ENCODE measurements around the gene ZNF860.

Gene ZNF860

DNA sequence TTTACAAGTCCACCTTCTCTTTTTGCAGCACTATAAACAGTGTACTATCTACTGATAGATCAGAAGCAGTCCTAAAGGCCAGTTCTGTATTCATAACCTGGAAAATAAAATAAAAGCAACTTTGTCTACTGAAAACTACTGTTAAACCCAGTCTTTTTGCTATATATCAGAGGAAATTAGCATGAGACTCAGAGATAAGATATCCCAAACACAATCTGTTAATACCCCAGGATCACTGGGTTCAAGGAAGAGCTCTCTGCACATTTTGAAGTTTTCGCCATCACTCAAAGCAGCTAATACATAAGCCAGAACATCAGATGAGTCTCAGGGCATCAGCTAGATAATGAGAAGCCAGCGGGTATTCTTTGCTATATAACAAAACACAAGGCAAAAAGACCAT lies 22.3 kb upstream of the ZNF860 start:
- Histone ChIP-seq H3K27ac (ENCODE audit: low read depth, low read length) (peak overlapping the region; percentile 45), H3K27me3 (ENCODE audit: control insufficient read depth in 5 of 5, insufficient read depth in 4 of 5, low read length in 5 of 5) (no peaks in the 10 kb centered on the region), H3K36me3 (ENCODE audit: control insufficient read depth in 5 of 5, insufficient read depth in 5 of 5, low read length in 5 of 5) (peaks cover 0 to 2% (median 0%) of the 10 kb centered on the region in 5 donors), H3K9ac (ENCODE audit: low read length in 5 of 5) (peak overlapping the region in 1 of 5 donors; percentile 49), H3K4me1 (ENCODE audit: control insufficient read depth in 5 of 5, insufficient read depth in 5 of 5, low read length in 5 of 5) (peaks cover 0 to 41% (median 18%) of the 10 kb centered on the region in 5 donors), H3K4me3 (ENCODE audit: low read depth in 1 of 5, low read length in 5 of 5) (peak overlapping the region in 1 of 5 donors; percentile 52), H3K9me3 (ENCODE audit: control insufficient read depth in 5 of 5, low read length in 5 of 5) (peaks cover 5 to 14% (median 14%) of the 10 kb centered on the region in 5 donors)

DNA sequence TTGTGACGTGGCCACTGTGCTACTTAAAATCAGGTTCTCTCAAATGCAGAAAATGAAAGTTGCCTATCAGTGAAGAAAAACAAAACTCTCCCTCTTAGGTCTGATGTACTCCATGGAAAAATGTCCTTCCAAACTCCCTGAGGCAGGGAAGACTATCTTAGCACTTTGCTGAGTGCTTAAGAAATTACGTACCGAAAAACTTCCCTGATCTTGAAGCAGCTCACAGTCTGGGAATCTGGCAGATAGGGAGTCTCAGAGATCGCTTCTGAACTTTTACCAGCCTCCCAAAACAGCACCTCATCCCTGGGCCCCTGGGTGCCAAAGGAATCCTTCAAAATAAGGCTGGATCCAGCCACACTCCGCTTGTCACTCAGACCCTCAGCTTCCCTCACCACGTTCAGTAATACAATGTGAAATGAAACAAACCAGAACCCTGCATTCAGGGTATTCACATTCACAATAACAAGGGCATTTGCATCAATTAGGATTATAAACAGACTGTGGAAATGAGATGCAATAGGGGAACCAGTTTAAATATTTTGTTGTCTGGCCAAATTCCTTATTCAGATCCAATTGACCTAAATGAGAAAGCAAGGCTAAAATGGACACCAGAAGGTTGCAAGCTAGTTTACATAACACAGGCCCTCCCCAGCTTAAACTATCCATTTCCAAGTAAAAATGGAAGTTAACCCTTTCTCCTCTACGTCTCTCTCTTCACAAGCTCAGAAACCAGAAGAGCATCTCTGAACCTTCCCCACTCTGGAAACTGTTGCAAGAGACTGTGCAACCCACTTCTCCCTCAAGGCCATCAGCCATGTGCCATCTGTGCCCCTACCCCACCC lies 21.4 kb upstream of the ZNF860 start:
- Histone ChIP-seq H3K4me1 (ENCODE audit: control insufficient read depth in 5 of 5, insufficient read depth in 5 of 5, low read length in 5 of 5) (peaks cover 0 to 41% (median 18%) of the 10 kb centered on the region in 5 donors), H3K27ac (ENCODE audit: low read depth, low read length) (peak overlapping the region; percentile 45), H3K4me3 (ENCODE audit: low read depth in 1 of 5, low read length in 5 of 5) (peak overlapping the region; percentile 12 to 54 (median 50)), H3K27me3 (ENCODE audit: control insufficient read depth in 5 of 5, insufficient read depth in 4 of 5, low read length in 5 of 5) (no peaks in the 10 kb centered on the region), H3K9ac (ENCODE audit: low read length in 5 of 5) (peak overlapping the region in 4 of 5 donors; percentile 26 to 59 (median 51)), H3K9me3 (ENCODE audit: control insufficient read depth in 5 of 5, low read length in 5 of 5) (peaks cover 5 to 11% (median 10%) of the 10 kb centered on the region in 5 donors), H3K36me3 (ENCODE audit: control insufficient read depth in 5 of 5, insufficient read depth in 5 of 5, low read length in 5 of 5) (peaks cover 0 to 2% (median 0%) of the 10 kb centered on the region in 5 donors)

DNA sequence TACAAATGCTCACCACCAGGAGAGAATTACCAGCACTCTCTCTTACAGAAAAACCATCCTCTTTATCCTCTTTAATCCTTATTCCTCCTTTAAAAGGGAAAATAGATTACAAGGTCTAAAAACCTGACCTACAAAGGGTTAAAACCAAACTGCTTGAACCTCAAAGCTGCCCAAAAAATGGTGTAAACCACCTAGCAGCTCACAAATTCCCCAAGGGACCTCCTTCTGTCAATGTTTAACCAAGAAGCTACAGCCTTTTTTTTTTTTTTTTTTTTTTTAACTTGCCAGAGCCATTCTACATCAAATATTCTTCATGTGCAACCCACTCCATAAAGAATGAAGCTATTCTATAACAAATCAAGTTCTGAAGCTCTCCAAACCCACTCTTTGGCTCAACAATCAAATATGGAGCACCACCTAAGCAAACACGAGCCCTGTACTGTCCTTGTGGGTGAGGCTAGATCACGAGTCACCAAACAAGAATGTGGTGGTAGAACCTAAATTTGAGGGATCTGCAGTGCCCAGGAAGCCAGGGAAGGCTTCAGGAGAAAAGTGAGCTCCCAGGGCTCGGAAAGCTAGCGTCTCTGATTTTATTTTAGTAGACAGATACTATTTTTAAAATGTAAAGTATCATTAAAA lies 20.6 kb upstream of the ZNF860 start:
- no peak overlapping the region for H3K27ac ChIP-seq (ENCODE audit: low read depth, low read length)

DNA sequence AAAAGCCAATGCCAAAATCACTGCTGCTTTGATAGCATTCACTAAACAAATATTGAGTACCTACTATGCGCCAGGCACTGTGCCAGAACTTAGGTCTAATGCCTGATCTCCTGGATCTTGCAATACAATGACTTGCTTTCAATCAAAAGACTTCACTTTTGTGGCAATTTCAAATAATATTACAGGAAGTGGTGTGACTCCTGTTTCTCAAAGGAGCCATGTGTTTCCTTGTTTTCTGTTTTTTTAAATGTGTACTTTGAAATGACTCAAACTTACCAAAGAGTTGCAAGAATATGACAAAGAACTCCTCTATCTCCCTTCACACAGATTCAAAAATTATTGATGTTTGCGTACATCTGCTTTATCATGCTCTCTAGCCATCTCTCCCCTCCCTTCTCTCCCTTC lies 18.7 kb upstream of the ZNF860 start:
- Histone ChIP-seq H3K27ac (ENCODE audit: low read depth, low read length) (no peak overlapping the region), H3K27me3 (ENCODE audit: control insufficient read depth in 5 of 5, insufficient read depth in 4 of 5, low read length in 5 of 5) (no peaks in the 10 kb centered on the region), H3K4me3 (ENCODE audit: low read depth in 1 of 5, low read length in 5 of 5) (no peak overlapping the region), H3K36me3 (ENCODE audit: control insufficient read depth in 5 of 5, insufficient read depth in 5 of 5, low read length in 5 of 5) (no peaks in the 10 kb centered on the region), H3K4me1 (ENCODE audit: control insufficient read depth in 5 of 5, insufficient read depth in 5 of 5, low read length in 5 of 5) (peaks cover 0 to 41% (median 12%) of the 10 kb centered on the region in 5 donors), H3K9ac (ENCODE audit: low read length in 5 of 5) (no peak overlapping the region), H3K9me3 (ENCODE audit: control insufficient read depth in 5 of 5, low read length in 5 of 5) (no peaks in the 10 kb centered on the region)

More for the DNA sequence above, 20.6 kb upstream of the ZNF860 start:
- Histone ChIP-seq H3K4me1 (ENCODE audit: control insufficient read depth in 5 of 5, insufficient read depth in 5 of 5, low read length in 5 of 5) (peaks cover 0 to 41% (median 18%) of the 10 kb centered on the region in 5 donors), H3K9ac (ENCODE audit: low read length in 5 of 5) (no peak overlapping the region), H3K4me3 (ENCODE audit: low read depth in 1 of 5, low read length in 5 of 5) (no peak overlapping the region), H3K36me3 (ENCODE audit: control insufficient read depth in 5 of 5, insufficient read depth in 5 of 5, low read length in 5 of 5) (peaks cover 0 to 2% (median 0%) of the 10 kb centered on the region in 5 donors), H3K9me3 (ENCODE audit: control insufficient read depth in 5 of 5, low read length in 5 of 5) (peaks cover 0 to 4% (median 3%) of the 10 kb centered on the region in 5 donors), H3K27me3 (ENCODE audit: control insufficient read depth in 5 of 5, insufficient read depth in 4 of 5, low read length in 5 of 5) (no peaks in the 10 kb centered on the region)

DNA sequence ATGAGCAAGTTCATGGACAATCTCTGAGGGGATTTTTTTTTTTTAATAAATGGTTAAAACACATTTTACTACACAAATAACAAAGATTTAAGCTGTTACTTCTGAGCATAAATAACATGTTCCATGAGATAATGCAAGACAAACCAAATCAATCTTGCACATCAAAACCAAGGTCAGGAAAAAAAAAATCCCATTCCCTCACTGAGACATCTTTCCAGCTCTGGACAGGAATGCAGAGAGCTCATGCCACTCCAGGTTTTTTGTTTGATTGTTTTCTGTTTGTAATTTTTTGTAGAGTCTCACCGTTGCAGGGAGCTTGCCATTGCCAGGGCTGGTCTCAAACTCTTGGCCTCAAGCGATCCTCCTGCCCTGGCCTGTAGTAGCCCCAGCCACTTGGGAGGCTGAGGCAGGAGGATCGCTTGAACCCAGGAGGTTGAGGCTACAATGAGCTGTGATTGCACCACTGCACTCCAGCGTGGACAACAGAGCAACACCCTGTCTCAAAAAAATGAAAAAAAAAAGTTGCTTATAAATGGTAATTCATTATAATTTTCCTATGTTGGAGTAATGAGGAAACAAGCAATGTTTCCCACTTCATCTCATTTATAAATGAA lies 14.5 kb upstream of the ZNF860 start:
- Histone ChIP-seq H3K9ac (ENCODE audit: low read length in 5 of 5) (no peak overlapping the region), H3K27ac (ENCODE audit: low read depth, low read length) (no peak overlapping the region), H3K9me3 (ENCODE audit: control insufficient read depth in 5 of 5, low read length in 5 of 5) (no peaks in the 10 kb centered on the region), H3K36me3 (ENCODE audit: control insufficient read depth in 5 of 5, insufficient read depth in 5 of 5, low read length in 5 of 5) (no peaks in the 10 kb centered on the region), H3K4me1 (ENCODE audit: control insufficient read depth in 5 of 5, insufficient read depth in 5 of 5, low read length in 5 of 5) (peaks cover 0 to 25% (median 5%) of the 10 kb centered on the region in 5 donors), H3K4me3 (ENCODE audit: low read depth in 1 of 5, low read length in 5 of 5) (no peak overlapping the region), H3K27me3 (ENCODE audit: control insufficient read depth in 5 of 5, insufficient read depth in 4 of 5, low read length in 5 of 5) (no peaks in the 10 kb centered on the region)

DNA sequence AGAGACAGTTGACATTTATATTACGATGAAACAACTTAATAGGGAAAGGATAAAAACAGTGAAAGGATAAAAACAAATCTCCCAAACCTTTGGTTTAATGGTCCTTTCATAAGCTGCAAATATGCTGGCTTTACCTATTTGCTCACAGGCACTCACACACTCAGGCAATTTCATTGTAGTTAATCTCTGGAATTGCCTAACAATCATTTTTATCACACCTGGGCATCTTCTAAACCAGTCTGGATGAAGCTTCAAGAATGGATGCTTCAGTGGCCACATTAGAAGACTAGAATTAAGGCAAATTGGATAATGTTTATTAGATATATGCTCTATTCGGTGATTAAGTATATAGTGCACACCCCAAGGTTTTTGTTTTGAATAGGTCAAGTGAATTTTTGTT lies 14.0 kb upstream of the ZNF860 start:
- Histone ChIP-seq H3K9me3 (ENCODE audit: control insufficient read depth in 5 of 5, low read length in 5 of 5) (no peaks in the 10 kb centered on the region), H3K4me3 (ENCODE audit: low read depth in 1 of 5, low read length in 5 of 5) (no peak overlapping the region), H3K4me1 (ENCODE audit: control insufficient read depth in 5 of 5, insufficient read depth in 5 of 5, low read length in 5 of 5) (peaks cover 0 to 25% (median 5%) of the 10 kb centered on the region in 5 donors), H3K27ac (ENCODE audit: low read depth, low read length) (peak overlapping the region; percentile 45), H3K9ac (ENCODE audit: low read length in 5 of 5) (no peak overlapping the region), H3K27me3 (ENCODE audit: control insufficient read depth in 5 of 5, insufficient read depth in 4 of 5, low read length in 5 of 5) (no peaks in the 10 kb centered on the region), H3K36me3 (ENCODE audit: control insufficient read depth in 5 of 5, insufficient read depth in 5 of 5, low read length in 5 of 5) (no peaks in the 10 kb centered on the region)

DNA sequence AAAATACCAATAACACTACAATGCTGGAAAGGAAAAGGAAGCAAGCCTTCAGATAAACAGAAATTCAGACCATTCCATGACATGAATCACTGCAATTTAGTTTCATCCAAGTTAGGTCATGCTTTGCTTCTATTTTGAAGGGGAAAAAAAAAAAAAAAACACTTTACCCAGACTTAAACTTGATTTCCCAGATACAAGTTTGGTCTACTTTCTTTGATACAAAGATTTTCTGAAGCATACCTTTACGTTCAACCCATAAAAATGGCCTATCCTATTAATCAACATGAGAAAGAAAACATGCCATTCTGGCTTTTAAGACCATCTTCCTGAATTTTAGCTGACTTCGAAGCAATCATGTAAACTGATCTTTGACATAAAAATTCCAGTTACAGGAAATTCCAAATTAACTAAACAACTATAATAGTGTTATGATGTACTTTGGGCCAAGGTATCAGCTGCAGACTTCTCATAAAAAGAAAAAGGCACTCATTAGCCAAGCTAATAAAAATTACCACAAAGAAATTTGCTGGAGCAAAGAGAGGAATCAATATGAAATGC lies 13.1 kb upstream of the ZNF860 start:
- H3K9me3 ChIP-seq (ENCODE audit: control insufficient read depth in 5 of 5, low read length in 5 of 5): no peaks in the 10 kb centered on the region
- no peak overlapping the region for H3K9ac ChIP-seq (ENCODE audit: low read length in 5 of 5)
- H3K4me1 ChIP-seq (ENCODE audit: control insufficient read depth in 5 of 5, insufficient read depth in 5 of 5, low read length in 5 of 5): peaks cover 0 to 31% (median 5%) of the 10 kb centered on the region in 5 donors
- peak overlapping the region; percentile 45 for H3K27ac ChIP-seq (ENCODE audit: low read depth, low read length)
- no peaks in the 10 kb centered on the region for H3K36me3 ChIP-seq (ENCODE audit: control insufficient read depth in 5 of 5, insufficient read depth in 5 of 5, low read length in 5 of 5)
- H3K4me3 ChIP-seq (ENCODE audit: low read depth in 1 of 5, low read length in 5 of 5): no peak overlapping the region
- no peaks in the 10 kb centered on the region for H3K27me3 ChIP-seq (ENCODE audit: control insufficient read depth in 5 of 5, insufficient read depth in 4 of 5, low read length in 5 of 5)

DNA sequence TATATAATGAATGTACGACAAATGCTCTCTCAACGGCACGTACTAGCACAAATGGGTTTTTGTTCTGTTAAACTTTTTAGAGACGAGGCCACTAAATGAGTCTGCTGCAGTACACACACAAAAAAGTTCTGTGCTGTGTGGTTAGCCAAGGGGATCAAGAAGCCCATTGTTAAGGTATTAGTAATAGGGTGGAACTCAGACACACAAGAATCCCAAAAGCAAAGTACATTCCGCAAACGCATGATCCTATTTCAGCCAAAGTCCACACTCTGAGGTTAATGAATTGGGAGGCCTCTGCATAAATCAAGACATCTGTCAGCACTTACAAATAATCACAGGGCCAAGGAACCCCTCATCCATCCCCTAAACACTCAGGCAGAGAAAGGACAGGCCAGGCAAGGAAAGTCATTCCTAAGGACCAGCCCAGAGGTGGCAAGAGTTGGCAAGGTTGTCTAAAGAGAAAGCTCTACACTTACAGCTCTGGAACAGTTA lies 12.6 kb upstream of the ZNF860 start:
- Histone ChIP-seq H3K36me3 (ENCODE audit: control insufficient read depth in 5 of 5, insufficient read depth in 5 of 5, low read length in 5 of 5) (no peaks in the 10 kb centered on the region), H3K4me1 (ENCODE audit: control insufficient read depth in 5 of 5, insufficient read depth in 5 of 5, low read length in 5 of 5) (peaks cover 0 to 32% (median 5%) of the 10 kb centered on the region in 5 donors), H3K9me3 (ENCODE audit: control insufficient read depth in 5 of 5, low read length in 5 of 5) (no peaks in the 10 kb centered on the region), H3K27ac (ENCODE audit: low read depth, low read length) (peak overlapping the region; percentile 45), H3K4me3 (ENCODE audit: low read depth in 1 of 5, low read length in 5 of 5) (no peak overlapping the region), H3K27me3 (ENCODE audit: control insufficient read depth in 5 of 5, insufficient read depth in 4 of 5, low read length in 5 of 5) (no peaks in the 10 kb centered on the region), H3K9ac (ENCODE audit: low read length in 5 of 5) (no peak overlapping the region)

DNA sequence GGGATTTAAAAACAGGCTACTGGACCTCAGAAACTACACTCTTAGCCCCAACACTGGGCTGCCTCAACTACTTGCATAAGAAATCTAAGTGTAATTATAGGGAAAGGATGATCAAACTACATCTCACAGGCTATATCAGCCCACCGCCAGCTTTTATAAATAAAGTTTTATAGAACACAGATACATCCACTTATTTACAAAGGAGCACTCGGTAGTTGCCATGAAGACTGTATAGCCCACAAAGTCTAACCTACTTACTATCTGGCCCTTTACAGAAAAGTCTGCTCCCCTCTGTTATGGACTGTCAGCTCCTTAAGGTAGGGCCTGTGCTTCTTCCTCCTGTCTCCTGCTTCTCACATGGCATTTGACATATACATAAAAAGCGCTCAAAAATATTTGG lies 9.9 kb upstream of the ZNF860 start:
- Histone ChIP-seq H3K36me3 (ENCODE audit: control insufficient read depth in 5 of 5, insufficient read depth in 5 of 5, low read length in 5 of 5) (no peaks in the 10 kb centered on the region), H3K9ac (ENCODE audit: low read length in 5 of 5) (no peak overlapping the region), H3K27me3 (ENCODE audit: control insufficient read depth in 5 of 5, insufficient read depth in 4 of 5, low read length in 5 of 5) (peaks cover 0 to 4% (median 0%) of the 10 kb centered on the region in 5 donors), H3K27ac (ENCODE audit: low read depth, low read length) (no peak overlapping the region), H3K4me1 (ENCODE audit: control insufficient read depth in 5 of 5, insufficient read depth in 5 of 5, low read length in 5 of 5) (peaks cover 0 to 32% (median 5%) of the 10 kb centered on the region in 5 donors), H3K4me3 (ENCODE audit: low read depth in 1 of 5, low read length in 5 of 5) (no peak overlapping the region), H3K9me3 (ENCODE audit: control insufficient read depth in 5 of 5, low read length in 5 of 5) (no peaks in the 10 kb centered on the region)

Data from subcutaneous abdominal adipose tissue (tissue), 5 donors.